BJ (cell line): ENCODE measurements around the gene TTC28. TPM values are rescaled to one million over a fixed set of nuclear protein-coding genes. Genes with fewer than 3 reads are reported as not detected.

ENCODE experiments used
- CTCF ChIA-PET: fragments of 350-600 bp; formaldehyde crosslinking; extraction: SDS; loops from one replicate; lab custom pipeline; 2021; ENCODE audit warnings: antibody characterized with exemption, inconsistent platforms; lab: Yijun Ruan, JAX
- POLR2A ChIA-PET: fragments of 300-600 bp; sonication (Branson Sonifier 250); formaldehyde crosslinking; extraction: SDS; loops from one replicate; lab custom pipeline; 2021; ENCODE audit warnings: antibody characterized with exemption; lab: Charles Lee
- DNase-seq: peaks from one replicate; pipeline ENCODE4 v3.0.0-alpha.2; 2011; ENCODE audit warnings: low read depth
- H3K27me3 ChIP-seq: 2 replicates; pipeline ENCODE4 v1.6.0; 2011; ENCODE audit warnings: low read length; ENCODE audit not compliant: control insufficient read depth, insufficient read depth
- H3K36me3 ChIP-seq: 2 replicates; pipeline ENCODE4 v1.5.1; 2011; ENCODE audit warnings: low read length; ENCODE audit not compliant: control insufficient read depth, insufficient read depth
- H3K4me3 ChIP-seq: 2 replicates; pipeline ENCODE4 v1.5.1; 2011; ENCODE audit warnings: low read depth, mild to moderate bottlenecking, control low read depth, low read length
- CTCF ChIP-seq: IDR thresholded peaks from 2 replicates; pipeline ENCODE4 v1.5.1; 2011; ENCODE audit warnings: low read depth, mild to moderate bottlenecking, control low read depth, inconsistent platforms, low read length, moderate library complexity; ENCODE audit not compliant: insufficient read depth
- polyA plus RNA-seq: library from polyadenylated mRNA; depleted of rRNA; stranded (reverse); fragments of >200 nt; gene quantifications from 2 replicates; pipeline ENCODE4 v1.2.3, GENCODE V29; 2011

Gene TTC28
- polyA plus RNA-seq, 1 experiment, result 8.7 TPM

- CTCF ChIA-PET, result interaction anchor here (1.0 to 1.5 kb wide), 2 partner anchors 9 to 52 kb away, joined by 3 to 6 read pairs; no protein-coding TSS in a partner anchor
- POLR2A ChIA-PET, result no interaction called here
Measured at GRCh38 chr22:28103596-28103995, 576.0 kb downstream of the TTC28 start.

DNA sequence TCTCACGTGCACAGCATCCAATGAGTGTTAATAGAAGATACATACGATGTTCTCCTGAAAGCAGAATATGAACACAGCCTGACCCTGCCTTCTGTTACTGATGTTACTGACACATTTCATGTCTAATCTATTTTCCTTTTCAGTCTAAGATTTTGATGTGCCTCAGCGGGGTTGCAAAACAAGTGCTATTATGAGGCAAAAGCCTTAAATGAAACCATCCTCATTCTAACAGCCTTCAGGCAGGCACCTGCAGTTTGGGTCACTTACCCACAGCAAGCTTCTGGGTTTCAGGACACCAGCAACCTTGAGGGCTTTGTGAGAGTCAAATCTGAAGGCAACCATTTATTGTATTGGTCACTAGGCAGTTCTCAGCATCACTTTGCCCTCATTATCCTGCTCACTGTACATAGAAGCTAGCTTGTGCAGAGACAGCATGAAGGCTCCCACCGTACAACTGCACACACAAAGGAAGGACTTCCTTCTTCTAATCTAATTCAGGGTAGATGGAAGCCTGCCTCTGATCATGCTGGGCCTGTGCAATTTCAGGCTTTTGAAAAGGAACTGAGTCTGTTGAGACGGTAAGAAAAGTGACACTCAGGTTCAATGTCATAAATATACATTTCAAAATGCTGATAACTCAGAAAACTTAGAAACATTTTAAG, 577.4 kb downstream of the TTC28 start:
- CTCF ChIA-PET, result interaction anchor here (1.0 kb wide), 1 partner anchor 14 kb away, joined by 3 read pairs; no protein-coding TSS in a partner anchor
- Histone ChIP-seq H3K27me3 (no peaks in the 10 kb centered on the region), H3K4me3 (no peak overlapping the region), H3K36me3 (peaks cover 6% of the 10 kb centered on the region)
- no peak for DNase-seq
- TF ChIP-seq CTCF, result no peak
- POLR2A ChIA-PET, result no interaction called here

More at GRCh38 chr22:28103596-28103995, 576.0 kb downstream of the TTC28 start:
- DNase-seq, result no peak
- H3K4me3 ChIP-seq, result no peak overlapping the region
- TF ChIP-seq CTCF, result no peak
- peaks cover 2% of the 10 kb centered on the region for H3K36me3 ChIP-seq
- no peaks in the 10 kb centered on the region for H3K27me3 ChIP-seq

DNA sequence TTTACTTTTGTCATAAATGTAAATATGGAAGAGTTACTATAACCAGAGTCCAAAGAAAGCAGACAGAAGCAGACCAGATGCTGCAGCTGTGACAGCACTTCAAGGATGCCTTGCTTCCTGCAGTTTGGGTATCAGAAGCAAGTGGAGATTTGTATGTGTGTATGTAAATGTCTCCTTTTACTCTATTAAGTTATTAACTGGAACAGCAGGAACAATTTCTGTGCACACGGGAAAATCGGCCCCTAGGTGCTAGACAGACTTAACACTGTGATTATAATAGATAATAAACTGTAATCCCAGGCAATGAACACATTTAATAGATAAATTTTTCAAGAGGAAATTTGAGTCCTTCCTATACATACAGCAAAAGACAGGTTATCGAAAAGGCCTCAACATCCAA, 582.0 kb downstream of the TTC28 start:
- CTCF ChIA-PET, result no interaction called here
- H3K36me3 ChIP-seq, result peaks cover 6% of the 10 kb centered on the region
- H3K4me3 ChIP-seq, result no peak overlapping the region
- no peak for TF ChIP-seq CTCF
- no peak for DNase-seq
- no peaks in the 10 kb centered on the region for H3K27me3 ChIP-seq
- POLR2A ChIA-PET, result no interaction called here

- TF ChIP-seq CTCF, result no peak
- Histone ChIP-seq H3K36me3 (peaks cover 8% of the 10 kb centered on the region), H3K27me3 (no peaks in the 10 kb centered on the region), H3K4me3 (no peak overlapping the region)
- CTCF ChIA-PET, result interaction anchor here (1.0 to 1.1 kb wide), 2 partner anchors 16 to 112 kb away, joined by 3 read pairs; no protein-coding TSS in a partner anchor
- POLR2A ChIA-PET, result no interaction called here
- DNase-seq, result no peak
Measured at GRCh38 chr22:28096161-28096560, 583.5 kb downstream of the TTC28 start.

GRCh38 chr22:28095316-28096095, 584.1 kb downstream of the TTC28 start:
- no peaks in the 10 kb centered on the region for H3K27me3 ChIP-seq
- no peak for TF ChIP-seq CTCF
- ChIA-PET POLR2A (no interaction called here), CTCF (interaction anchor here (1.0 to 1.1 kb wide), 2 partner anchors 17 to 112 kb away, joined by 3 read pairs; no protein-coding TSS in a partner anchor)
- DNase-seq, result no peak
- H3K36me3 ChIP-seq, result peaks cover 8% of the 10 kb centered on the region
- no peak overlapping the region for H3K4me3 ChIP-seq
